Measurements from ENCODE around the gene CLN6.

CLN6 gene

GRCh38 chr15:68275165-68275746 lies 45.7 kb upstream of the CLN6 start:
- DNase-seq (ENCODE audit: low read depth): no peak
- H3K4me3 ChIP-seq (ENCODE audit: control insufficient read depth, low read depth, low read length): no peak overlapping the region
- TF ChIP-seq CTCF (conservative IDR thresholded peaks at IDR 0.05; ENCODE audit: control insufficient read depth, insufficient read depth, low read depth, low read length): no peak

GRCh38 chr15:68274201-68274848 lies 44.8 kb upstream of the CLN6 start:
- no peak overlapping the region for H3K4me3 ChIP-seq (ENCODE audit: control insufficient read depth, low read depth, low read length)
- DNase-seq (ENCODE audit: low read depth): no peak
- TF ChIP-seq CTCF (conservative IDR thresholded peaks at IDR 0.05; ENCODE audit: control insufficient read depth, insufficient read depth, low read depth, low read length): no peak

GRCh38 chr15:68272721-68273271 lies 43.3 kb upstream of the CLN6 start:
- DNase-seq (ENCODE audit: low read depth): peak; percentile 98
- no peak overlapping the region for H3K4me3 ChIP-seq (ENCODE audit: control insufficient read depth, low read depth, low read length)
- no peak for TF ChIP-seq CTCF (conservative IDR thresholded peaks at IDR 0.05; ENCODE audit: control insufficient read depth, insufficient read depth, low read depth, low read length)

GRCh38 chr15:68271854-68272471 lies 42.4 kb upstream of the CLN6 start:
- DNase-seq (ENCODE audit: low read depth): peak; percentile 88
- H3K4me3 ChIP-seq (ENCODE audit: control insufficient read depth, low read depth, low read length): peak overlapping the region; percentile 2
- TF ChIP-seq CTCF (conservative IDR thresholded peaks at IDR 0.05; ENCODE audit: control insufficient read depth, insufficient read depth, low read depth, low read length): no peak

GRCh38 chr15:68268405-68268804 lies 38.9 kb upstream of the CLN6 start:
- no peak for TF ChIP-seq CTCF (conservative IDR thresholded peaks at IDR 0.05; ENCODE audit: control insufficient read depth, insufficient read depth, low read depth, low read length)
- DNase-seq (ENCODE audit: low read depth): no peak
- no peak overlapping the region for H3K4me3 ChIP-seq (ENCODE audit: control insufficient read depth, low read depth, low read length)

- no peak overlapping the region for H3K4me3 ChIP-seq (ENCODE audit: control insufficient read depth, low read depth, low read length)
- TF ChIP-seq CTCF (conservative IDR thresholded peaks at IDR 0.05; ENCODE audit: control insufficient read depth, insufficient read depth, low read depth, low read length): no peak
- no peak for DNase-seq (ENCODE audit: low read depth)
Observed at GRCh38 chr15:68265674-68266073, 36.1 kb upstream of the CLN6 start.
